Measurements from ENCODE around the gene DENND2C.

GRCh38 chr1:114712977-114713376 is 43.1 kb upstream of the DENND2C start:
- no peak for TF ChIP-seq CTCF (IDR thresholded peaks at IDR 0.05; ENCODE audit: insufficient read depth, low read depth, low read length)
- TF ChIP-seq EZH2 (IDR thresholded peaks at IDR 0.05; ENCODE audit: insufficient read depth, low read length) = no peak
